Hepatocyte (in vitro differentiated cells): ENCODE measurements around the gene ROBO3. TPM values are rescaled to one million over a fixed set of nuclear protein-coding genes. Genes with fewer than 3 reads are reported as not detected.

Experiments
- DNase-seq: peaks from one replicate; pipeline ENCODE4 v3.0.0-alpha.2; 2016; ENCODE audit warnings: low spot score
- H2AFZ ChIP-seq: fragments of 200-600 bp; sonication (generic); 2 replicates; pipeline ENCODE4 v1.6.0; 2016; ENCODE audit warnings: antibody characterized with exemption, mild to moderate bottlenecking
- H3K27ac ChIP-seq: fragments of 200-600 bp; sonication (generic); 2 replicates; pipeline ENCODE4 v1.5.1; 2016; ENCODE audit warnings: mild to moderate bottlenecking
- H3K27me3 ChIP-seq: fragments of 200-600 bp; sonication (generic); 2 replicates; pipeline ENCODE4 v1.6.1; 2016
- H3K36me3 ChIP-seq: fragments of 200-600 bp; sonication (generic); replicated peaks from 2 replicates; pipeline ENCODE4 v1.5.1; 2016; ENCODE audit warnings: low read depth; ENCODE audit not compliant: insufficient read depth
- H3K4me1 ChIP-seq: fragments of 200-600 bp; sonication (generic); 2 replicates; pipeline ENCODE4 v1.5.1; 2016; ENCODE audit warnings: mild to moderate bottlenecking, moderate library complexity; ENCODE audit not compliant: insufficient read depth
- H3K4me2 ChIP-seq: fragments of 200-600 bp; sonication (generic); 2 replicates; pipeline ENCODE4 v1.6.0; 2016
- H3K4me3 ChIP-seq: fragments of 200-600 bp; sonication (generic); 2 replicates; pipeline ENCODE4 v1.5.1; 2016; ENCODE audit warnings: mild to moderate bottlenecking
- H3K79me2 ChIP-seq: fragments of 200-600 bp; sonication (generic); 2 replicates; pipeline ENCODE4 v1.6.0; 2017; ENCODE audit warnings: mild to moderate bottlenecking
- H3K9me2 ChIP-seq: fragments of 200-600 bp; sonication (generic); replicated peaks from 2 replicates; pipeline ENCODE4 v1.6.0; 2017; ENCODE audit warnings: mild to moderate bottlenecking; ENCODE audit not compliant: insufficient read depth
- H3K9me3 ChIP-seq: fragments of 200-600 bp; sonication (generic); 2 replicates; pipeline ENCODE4 v1.5.1; 2016; ENCODE audit warnings: low read depth, mild to moderate bottlenecking
- H4K20me1 ChIP-seq: fragments of 200-600 bp; sonication (generic); 2 replicates; pipeline ENCODE4 v1.6.0; 2016; ENCODE audit warnings: mild to moderate bottlenecking; ENCODE audit not compliant: insufficient read depth, poor library complexity, severe bottlenecking
- EZH2 ChIP-seq: fragments of 200-600 bp; sonication (generic); IDR thresholded peaks from 2 replicates; pipeline ENCODE4 v1.6.1; 2016; ENCODE audit warnings: antibody characterized with exemption, mild to moderate bottlenecking, borderline replicate concordance
- EZH2phosphoT487 ChIP-seq: fragments of 200-600 bp; sonication (generic); IDR thresholded peaks from one replicate; pipeline ENCODE4 v1.6.1; 2018; ENCODE audit warnings: antibody characterized with exemption, mild to moderate bottlenecking, low read depth, moderate library complexity; ENCODE audit not compliant: unreplicated experiment, severe bottlenecking
- WGBS: methylation state at CpG from one replicate; pipeline ENCODE4 v1.1.6; 2016; ENCODE audit warnings: low lambda C conversion rate; ENCODE audit errors: missing lambda C conversion rate; 5-methylcytosine and 5-hydroxymethylcytosine counted together
- polyA plus RNA-seq: library from polyadenylated mRNA; unstranded; fragments of >200 nt; fragmentation: Nextera tagmentation; extraction: Ambion mirVana; gene quantifications from 2 replicates; pipeline ENCODE4 v1.2.1, GENCODE V29; 2016
- total RNA-seq: library from RNA; depleted of rRNA; stranded (reverse); fragments of >200 nt; gene quantifications from 2 replicates; pipeline ENCODE4 v1.2.3, GENCODE V29; 2014
- TF ChIP-seq, protein P1 (sequence below): fragments of 200-600 bp; sonication (generic); IDR thresholded peaks from 2 replicates; pipeline ENCODE4 v1.5.1; 2016; ENCODE audit warnings: antibody characterized with exemption, mild to moderate bottlenecking; ENCODE audit not compliant: poor library complexity

Gene ROBO3
- total and polyA plus RNA-seq, 2 experiments from 2014 or later, result 3.7 to 10.4 TPM

DNA sequence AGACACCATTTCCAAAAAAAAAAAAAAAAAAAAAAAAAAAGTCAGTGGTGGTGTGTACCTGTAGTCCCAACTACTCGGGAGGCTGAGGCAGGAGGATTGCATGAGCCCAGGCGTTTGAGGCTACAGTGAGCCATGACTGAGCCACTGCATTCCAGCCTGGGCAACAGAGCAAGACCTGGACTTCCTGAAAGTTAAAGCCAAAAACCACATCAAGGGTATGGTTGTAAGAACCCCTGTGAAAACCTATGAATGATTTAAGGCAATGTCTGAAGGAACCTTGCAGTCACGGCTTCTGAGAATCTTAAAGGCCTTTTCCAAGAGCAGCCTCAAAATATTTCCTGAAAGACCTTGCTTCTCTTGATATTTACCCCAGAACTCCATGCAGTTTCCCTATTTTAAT lies 34.5 kb upstream of the ROBO3 start:
- TF ChIP-seq EZH2, result no peak
- no peak for TF ChIP-seq EZH2phosphoT487
- TF ChIP-seq, protein P1, sequence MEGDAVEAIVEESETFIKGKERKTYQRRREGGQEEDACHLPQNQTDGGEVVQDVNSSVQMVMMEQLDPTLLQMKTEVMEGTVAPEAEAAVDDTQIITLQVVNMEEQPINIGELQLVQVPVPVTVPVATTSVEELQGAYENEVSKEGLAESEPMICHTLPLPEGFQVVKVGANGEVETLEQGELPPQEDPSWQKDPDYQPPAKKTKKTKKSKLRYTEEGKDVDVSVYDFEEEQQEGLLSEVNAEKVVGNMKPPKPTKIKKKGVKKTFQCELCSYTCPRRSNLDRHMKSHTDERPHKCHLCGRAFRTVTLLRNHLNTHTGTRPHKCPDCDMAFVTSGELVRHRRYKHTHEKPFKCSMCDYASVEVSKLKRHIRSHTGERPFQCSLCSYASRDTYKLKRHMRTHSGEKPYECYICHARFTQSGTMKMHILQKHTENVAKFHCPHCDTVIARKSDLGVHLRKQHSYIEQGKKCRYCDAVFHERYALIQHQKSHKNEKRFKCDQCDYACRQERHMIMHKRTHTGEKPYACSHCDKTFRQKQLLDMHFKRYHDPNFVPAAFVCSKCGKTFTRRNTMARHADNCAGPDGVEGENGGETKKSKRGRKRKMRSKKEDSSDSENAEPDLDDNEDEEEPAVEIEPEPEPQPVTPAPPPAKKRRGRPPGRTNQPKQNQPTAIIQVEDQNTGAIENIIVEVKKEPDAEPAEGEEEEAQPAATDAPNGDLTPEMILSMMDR, result no peak
- Histone ChIP-seq H2AFZ (no peak overlapping the region), H3K9me3 (no peaks in the 10 kb centered on the region), H4K20me1 (no peaks in the 10 kb centered on the region), H3K79me2 (no peaks in the 10 kb centered on the region), H3K36me3 (no peaks in the 10 kb centered on the region), H3K27me3 (no peaks in the 10 kb centered on the region), H3K4me1 (no peaks in the 10 kb centered on the region), H3K9me2 (no peaks in the 10 kb centered on the region), H3K4me2 (no peak overlapping the region), H3K27ac (no peak overlapping the region), H3K4me3 (no peak overlapping the region)
- DNase-seq, result no peak
- 92% methylated on average over 3 of the region's 3 CpGs for WGBS

GRCh38 chr11:124831897-124832296 lies 33.3 kb upstream of the ROBO3 start:
- no peaks in the 10 kb centered on the region for H4K20me1 ChIP-seq
- no peaks in the 10 kb centered on the region for H3K9me3 ChIP-seq
- no peaks in the 10 kb centered on the region for H3K4me1 ChIP-seq
- DNase-seq, result no peak
- H3K27me3 ChIP-seq, result no peaks in the 10 kb centered on the region
- H3K9me2 ChIP-seq, result no peaks in the 10 kb centered on the region
- 95% methylated on average over 2 of the region's 2 CpGs for WGBS
- H3K4me3 ChIP-seq, result no peak overlapping the region
- H2AFZ ChIP-seq, result no peak overlapping the region
- H3K79me2 ChIP-seq, result no peaks in the 10 kb centered on the region
- no peak overlapping the region for H3K4me2 ChIP-seq
- H3K27ac ChIP-seq, result no peak overlapping the region
- TF ChIP-seq EZH2 (no peak), EZH2phosphoT487 (no peak)
- TF ChIP-seq, protein P1, result no peak
- no peaks in the 10 kb centered on the region for H3K36me3 ChIP-seq

DNA sequence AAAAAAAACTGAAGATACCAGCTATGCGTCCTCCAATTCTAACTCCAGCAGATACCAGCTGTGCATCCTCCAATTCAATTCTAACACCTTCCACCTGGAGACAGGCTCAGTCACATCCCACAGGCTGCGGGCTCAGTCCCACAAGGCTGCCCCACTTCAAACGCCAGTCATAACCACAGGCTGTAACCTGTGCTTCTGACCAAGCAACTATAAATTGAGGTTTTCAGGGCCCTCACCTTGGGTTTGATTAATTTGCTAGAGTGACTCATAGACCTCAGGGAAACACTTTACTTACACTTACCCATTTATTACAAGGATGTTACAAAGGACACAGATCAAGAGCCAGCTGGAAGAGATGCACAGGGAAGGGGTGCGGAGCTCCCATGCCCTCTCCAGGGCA lies 32.7 kb upstream of the ROBO3 start:
- H3K4me2 ChIP-seq, result no peak overlapping the region
- WGBS, result 87% methylated on average over 4 of the region's 4 CpGs
- H3K27ac ChIP-seq, result no peak overlapping the region
- H3K9me2 ChIP-seq, result no peaks in the 10 kb centered on the region
- no peaks in the 10 kb centered on the region for H3K27me3 ChIP-seq
- H2AFZ ChIP-seq, result no peak overlapping the region
- TF ChIP-seq EZH2phosphoT487 (no peak), EZH2 (no peak)
- TF ChIP-seq, protein P1, result no peak
- no peaks in the 10 kb centered on the region for H3K4me1 ChIP-seq
- H4K20me1 ChIP-seq, result no peaks in the 10 kb centered on the region
- H3K9me3 ChIP-seq, result no peaks in the 10 kb centered on the region
- H3K36me3 ChIP-seq, result no peaks in the 10 kb centered on the region
- no peaks in the 10 kb centered on the region for H3K79me2 ChIP-seq
- DNase-seq, result no peak
- no peak overlapping the region for H3K4me3 ChIP-seq
